ENCODE measurements around the gene TCEAL4. TPM values are rescaled to one million over a fixed set of nuclear protein-coding genes. Genes with fewer than 3 reads are reported as not detected.

The TCEAL4 gene
- polyA plus RNA-seq, 2 of the 4 experiments (the other 2 are of a cell fraction) = 57.2 to 195 TPM

DNA sequence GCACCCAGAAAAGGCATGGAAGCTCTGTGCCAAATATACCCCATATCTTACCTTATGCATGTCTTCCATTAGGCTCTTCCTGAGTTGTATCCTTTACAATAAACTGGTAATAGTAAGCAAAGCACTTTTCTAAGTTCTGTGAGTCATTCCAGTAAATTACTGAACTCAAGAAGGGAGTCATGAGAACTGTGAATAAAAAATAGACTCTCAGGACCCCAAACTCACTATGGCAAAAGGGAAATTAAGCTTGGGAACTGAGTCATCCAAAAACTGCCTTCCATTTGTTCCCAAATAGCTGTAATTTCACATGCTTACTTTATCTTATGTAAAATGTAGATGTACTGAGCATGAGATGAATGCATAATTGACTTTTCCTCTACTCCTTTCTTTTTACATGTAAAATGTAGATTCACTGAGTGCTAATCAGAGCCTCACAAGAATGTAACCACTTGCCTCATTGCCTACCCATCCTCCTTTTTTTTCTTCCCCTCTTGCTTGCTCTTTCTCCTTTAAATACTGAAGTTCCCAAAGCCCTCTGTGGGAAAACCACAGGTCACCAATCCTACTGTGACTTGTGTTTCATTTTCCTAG, 30.6 kb downstream of the TCEAL4 start:
- no peaks in the 10 kb centered on the region for H3K9me3 ChIP-seq
- H3K27ac ChIP-seq = no peak overlapping the region; a peak in 1 of 6 replicates
- peaks cover 9% of the 10 kb centered on the region; the same call in 1 of the 3 replicates for H3K4me1 ChIP-seq
- no peak for ATAC-seq
- no peak overlapping the region for H3K4me2 ChIP-seq
- no peak overlapping the region for H3K4me3 ChIP-seq
- ChIA-PET CTCF (interaction anchor here (0.9 kb wide), 1 partner anchor 14 kb away, joined by 4 read pairs; no protein-coding TSS in a partner anchor), POLR2A (no interaction called here)
- no peak for DNase-seq (ENCODE audit: low read depth in 1 of 2, low spot score in 1 of 2)
- FAIRE-seq = peak; percentile 36
- TF ChIP-seq HOXB13 (CRISPR knock-in tag; IDR thresholded peaks at IDR 0.05; ENCODE audit: low read depth) (no peak), RCOR1 (IDR thresholded peaks at IDR 0.05; ENCODE audit: low read depth, low read length) (no peak), EHMT2 (IDR thresholded peaks at IDR 0.05; ENCODE audit: low read depth) (no peak), KDM5A (IDR thresholded peaks at IDR 0.05) (no peak), MAZ (IDR thresholded peaks at IDR 0.05; ENCODE audit: borderline replicate concordance, low read depth, low read length) (no peak), PHF8 (IDR thresholded peaks at IDR 0.05; ENCODE audit: borderline replicate concordance, low read depth) (no peak), EHF (CRISPR knock-in tag; IDR thresholded peaks at IDR 0.05) (no peak), ZC3H11A (IDR thresholded peaks at IDR 0.05) (no peak), POLR2A (IDR thresholded peaks at IDR 0.05; ENCODE audit: low read length) (no peak), SMC3 (IDR thresholded peaks at IDR 0.05) (no peak), BHLHE40 (IDR thresholded peaks at IDR 0.05; ENCODE audit: low read depth, low read length) (no peak)
- TF ChIP-seq, protein P1, sequence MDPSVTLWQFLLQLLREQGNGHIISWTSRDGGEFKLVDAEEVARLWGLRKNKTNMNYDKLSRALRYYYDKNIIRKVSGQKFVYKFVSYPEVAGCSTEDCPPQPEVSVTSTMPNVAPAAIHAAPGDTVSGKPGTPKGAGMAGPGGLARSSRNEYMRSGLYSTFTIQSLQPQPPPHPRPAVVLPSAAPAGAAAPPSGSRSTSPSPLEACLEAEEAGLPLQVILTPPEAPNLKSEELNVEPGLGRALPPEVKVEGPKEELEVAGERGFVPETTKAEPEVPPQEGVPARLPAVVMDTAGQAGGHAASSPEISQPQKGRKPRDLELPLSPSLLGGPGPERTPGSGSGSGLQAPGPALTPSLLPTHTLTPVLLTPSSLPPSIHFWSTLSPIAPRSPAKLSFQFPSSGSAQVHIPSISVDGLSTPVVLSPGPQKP (IDR thresholded peaks at IDR 0.05; ENCODE audit: low read depth, low read length) = no peak

- Histone ChIP-seq H3K4me3 (no peak overlapping the region), H3K4me1 (peaks cover 9% of the 10 kb centered on the region; the same call in 1 of the 3 replicates), H3K27ac (no peak overlapping the region), H3K4me2 (no peak overlapping the region), H3K9me3 (no peaks in the 10 kb centered on the region)
- no peak for TF ChIP-seq RNF2 (IDR thresholded peaks at IDR 0.05; ENCODE audit: borderline replicate concordance, low read depth)
- no peak for TF ChIP-seq HDAC2 (IDR thresholded peaks at IDR 0.05)
- TF ChIP-seq REST (IDR thresholded peaks at IDR 0.05) = no peak
- TF ChIP-seq JUN (IDR thresholded peaks at IDR 0.05) = no peak
- TF ChIP-seq, protein P2, sequence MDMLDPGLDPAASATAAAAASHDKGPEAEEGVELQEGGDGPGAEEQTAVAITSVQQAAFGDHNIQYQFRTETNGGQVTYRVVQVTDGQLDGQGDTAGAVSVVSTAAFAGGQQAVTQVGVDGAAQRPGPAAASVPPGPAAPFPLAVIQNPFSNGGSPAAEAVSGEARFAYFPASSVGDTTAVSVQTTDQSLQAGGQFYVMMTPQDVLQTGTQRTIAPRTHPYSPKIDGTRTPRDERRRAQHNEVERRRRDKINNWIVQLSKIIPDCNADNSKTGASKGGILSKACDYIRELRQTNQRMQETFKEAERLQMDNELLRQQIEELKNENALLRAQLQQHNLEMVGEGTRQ (IDR thresholded peaks at IDR 0.05) = no peak
- no peak for TF ChIP-seq NFE2L2 (conservative IDR thresholded peaks at IDR 0.05; ENCODE audit: low read length)
- no peak for TF ChIP-seq FOXS1 (CRISPR knock-in tag; IDR thresholded peaks at IDR 0.05)
- TF ChIP-seq ZFP36 (IDR thresholded peaks at IDR 0.05; ENCODE audit: borderline replicate concordance, partially characterized antibody) = no peak
- no peak for TF ChIP-seq FOSB (CRISPR knock-in tag; IDR thresholded peaks at IDR 0.05)
- no peak for TF ChIP-seq HOXB13 (CRISPR knock-in tag; IDR thresholded peaks at IDR 0.05; ENCODE audit: low read depth)
- no peak for ATAC-seq
- no peak for DNase-seq (ENCODE audit: low read depth in 1 of 2, low spot score in 1 of 2)
- CTCF ChIA-PET = interaction anchor here (1.0 to 1.3 kb wide), 3 partner anchors 9 to 33 kb away, joined by 3 to 5 read pairs (median 3); no protein-coding TSS in a partner anchor
- POLR2A ChIA-PET = no interaction called here
- peak; percentile 28 for FAIRE-seq
- WGBS (ENCODE audit: missing lambda C conversion rate) = 80% methylated on average over 1 of the region's 1 CpG
These were observed 31.4 kb downstream of the TCEAL4 start for GRCh38 chrX:103616676-103617186.
